Endothelial cell of umbilical vein (primary cell): ENCODE data around the gene PPY. TPM values are rescaled to one million over a fixed set of nuclear protein-coding genes. Genes with fewer than 3 reads are reported as not detected.

ENCODE experiments used
- BruUV-seq: library from RNA; stranded (reverse); fragments of 400-500 nt; replicated peaks from 2 replicates; lab custom pipeline; 2021; lab: Mats Ljungman, UMichigan
- CTCF ChIA-PET: fragments of 300-600, 350-600 bp; sonication (Branson Sonifier 250); formaldehyde crosslinking; loops from one replicate; lab custom pipeline; 2021; ENCODE audit warnings: antibody characterized with exemption, inconsistent platforms; lab: Charles Lee
- POLR2A ChIA-PET: fragments of 300-600, 350-600 bp; sonication (Branson Sonifier 250); formaldehyde crosslinking; loops from one replicate; lab custom pipeline; 2021; ENCODE audit warnings: antibody characterized with exemption, inconsistent platforms; lab: Charles Lee
- DNase-seq: peaks from one replicate; pipeline ENCODE4 v3.0.0-alpha.2; 2011; ENCODE audit warnings: low read depth, low spot score
- FAIRE-seq: peaks from 2 replicates; lab custom pipeline; 2011; peaks lifted over from hg19 to GRCh38; lab: Jason Lieb, UNC
- H2AFZ ChIP-seq: 2 replicates; pipeline ENCODE4 v1.6.0; 2012; ENCODE audit warnings: low read depth, low read length, control low read depth, inconsistent platforms
- H3K27ac ChIP-seq: 2 replicates; pipeline ENCODE4 v1.5.1; 2011; ENCODE audit warnings: low read depth, mild to moderate bottlenecking, control low read depth, low read length, moderate library complexity; ENCODE audit not compliant: insufficient read depth
- H3K27me3 ChIP-seq, 2 experiments: 2 replicates each; pipeline versions ENCODE4 v1.6.0 to v1.6.1; 2011; ENCODE audit warnings: low read length in 2 of 2, mixed read lengths in 1 of 2; ENCODE audit not compliant: control insufficient read depth in 2 of 2, insufficient read depth in 2 of 2
- H3K36me3 ChIP-seq, 2 experiments: 2 replicates in 1 of 2; 3 replicates in 1 of 2; pipeline ENCODE4 v1.5.1; 2011; ENCODE audit warnings: low read length in 2 of 2, mild to moderate bottlenecking in 1 of 2, moderate library complexity in 1 of 2; ENCODE audit not compliant: control insufficient read depth in 2 of 2, insufficient read depth in 2 of 2; ENCODE audit errors: extremely low read depth in 1 of 2
- H3K4me1 ChIP-seq: 3 replicates; pipeline ENCODE4 v1.5.1; 2011; ENCODE audit warnings: mild to moderate bottlenecking, low read length; ENCODE audit not compliant: control insufficient read depth, insufficient read depth; ENCODE audit errors: extremely low read depth
- H3K4me2 ChIP-seq: 2 replicates; pipeline ENCODE4 v1.6.1; 2011; ENCODE audit warnings: low read length, control low read depth, mixed read lengths; ENCODE audit not compliant: insufficient read depth
- H3K4me3 ChIP-seq, 3 experiments: fragments of 200-600 bp in 1 of 3; sonication (generic), shearing (Covaris generic) in 1 of 3; replicated peaks in 1 of 3; 2 replicates each; pipeline ENCODE4 v1.5.1; 2011 to 2016; ENCODE audit warnings: control low read depth in 3 of 3, low read length in 3 of 3, mild to moderate bottlenecking in 2 of 3, inconsistent platforms in 1 of 3, low read depth in 1 of 3, moderate library complexity in 1 of 3; ENCODE audit not compliant: insufficient read depth in 1 of 3
- H3K79me2 ChIP-seq: 2 replicates; pipeline ENCODE4 v1.6.0; 2012; ENCODE audit warnings: low read length, inconsistent platforms; ENCODE audit not compliant: control insufficient read depth, insufficient read depth
- H3K9ac ChIP-seq: replicated peaks from 2 replicates; pipeline ENCODE3; 2011; ENCODE audit warnings: low read length, control low read depth; ENCODE audit not compliant: insufficient read depth; ENCODE audit errors: extremely low read depth
- H3K9me1 ChIP-seq: replicated peaks from 3 replicates; pipeline ENCODE4 v1.6.0; 2011; ENCODE audit warnings: mild to moderate bottlenecking, low read length; ENCODE audit not compliant: control insufficient read depth, insufficient read depth; ENCODE audit errors: extremely low read depth
- H3K9me3 ChIP-seq: replicated peaks from 2 replicates; pipeline ENCODE4 v1.5.1; 2012; ENCODE audit warnings: low read length, inconsistent platforms; ENCODE audit not compliant: control insufficient read depth, insufficient read depth
- H4K20me1 ChIP-seq: replicated peaks from 2 replicates; pipeline ENCODE3; 2011; ENCODE audit warnings: mild to moderate bottlenecking, low read length; ENCODE audit not compliant: control insufficient read depth, insufficient read depth; ENCODE audit errors: extremely low read depth
- CTCF ChIP-seq, 2 donors: IDR thresholded peaks; 1 replicate in 1 of 2; 2 replicates in 1 of 2; pipeline ENCODE4 v1.5.1; 2011; ENCODE audit warnings: low read length in 2 of 2, mild to moderate bottlenecking in 2 of 2, moderate library complexity in 2 of 2, control low read depth in 1 of 2, inconsistent platforms in 1 of 2, low read depth in 1 of 2; ENCODE audit not compliant: insufficient read depth in 1 of 2; ENCODE audit errors: extremely low read depth in 1 of 2
- EZH2 ChIP-seq: IDR thresholded peaks from 2 replicates; pipeline ENCODE4 v1.6.1; 2012; ENCODE audit warnings: borderline replicate concordance, low read depth, mild to moderate bottlenecking, moderate library complexity, low read length, inconsistent platforms; ENCODE audit not compliant: severe bottlenecking
- FOS ChIP-seq: IDR thresholded peaks from 2 replicates; pipeline ENCODE4 v1.6.1; 2011; ENCODE audit warnings: mild to moderate bottlenecking, low read length, moderate library complexity, borderline replicate concordance; ENCODE audit not compliant: insufficient read depth
- GATA2 ChIP-seq: IDR thresholded peaks from 2 replicates; pipeline ENCODE4 v1.7.0; 2011; ENCODE audit warnings: low read depth, mild to moderate bottlenecking, moderate library complexity, mixed read lengths, low read length; ENCODE audit not compliant: insufficient read length, insufficient read depth
- JUN ChIP-seq: IDR thresholded peaks from 2 replicates; pipeline ENCODE4 v1.6.1; 2011; ENCODE audit warnings: borderline replicate concordance, low read depth; ENCODE audit not compliant: insufficient read length, insufficient read depth
- MAX ChIP-seq: IDR thresholded peaks from 2 replicates; pipeline ENCODE4 v1.6.1; 2011; ENCODE audit not compliant: insufficient read depth, insufficient read length
- MYC ChIP-seq: IDR thresholded peaks from one replicate; pipeline ENCODE4 v1.6.1; 2011; ENCODE audit warnings: mild to moderate bottlenecking, low read depth, low read length
- POLR2A ChIP-seq: IDR thresholded peaks from 2 replicates; pipeline ENCODE4 v1.6.1; 2012; ENCODE audit warnings: low read depth, mild to moderate bottlenecking, control low read depth, low read length
- POLR2AphosphoS5 ChIP-seq: IDR thresholded peaks from 2 replicates; pipeline ENCODE4 v1.6.1; 2012; ENCODE audit warnings: low read depth, mild to moderate bottlenecking, control low read depth, low read length, moderate library complexity; ENCODE audit not compliant: insufficient read depth
- dilution Hi-C: fragments of 300-500 bp; cut with MboI; formaldehyde crosslinking; loops from one replicate; pipeline ENCODE4 v1.15.0; 2019; ENCODE audit warnings: low sequenced_read_pairs; ENCODE audit not compliant: extremely low pct_ligation_motif_present
- intact Hi-C: fragments of 100-400 bp; cut with micrococcal nuclease; formaldehyde crosslinking; loops from one replicate; pipeline ENCODE4 v1.10.0; 2022
- polyA plus RNA-seq, 4 experiments: library from polyadenylated mRNA; depleted of rRNA in 3 of 4; stranded (reverse) in 3 of 4; unstranded in 1 of 4; fragments of >200 nt; gene quantifications; 2 replicates each; pipeline versions ENCODE4 v1.2.1 to v1.2.3, GENCODE V29; 2011 to 2012; ENCODE audit warnings: missing spikeins in 1 of 4
- total RNA-seq: library from RNA; stranded (reverse); gene quantifications from 2 replicates; pipeline ENCODE4 v1.2.3, GENCODE V29; 2021

PPY gene
- total and polyA plus RNA-seq, 2 donors (not counting 3 experiments of a cell fraction or from before 2014, with no cell fraction given) = not detected

GRCh38 chr17:43931062-43931571 lies 11.2 kb downstream of the PPY start:
- Histone ChIP-seq H3K9me3 (no peaks in the 10 kb centered on the region), H2AFZ (no peak overlapping the region), H4K20me1 (no peaks in the 10 kb centered on the region), H3K9ac (no peak overlapping the region), H3K27me3 (peaks cover 21 to 22% of the 10 kb centered on the region in 2 experiments), H3K36me3 (no peaks in the 10 kb centered on the region), H3K27ac (no peak overlapping the region), H3K9me1 (no peaks in the 10 kb centered on the region), H3K79me2 (no peaks in the 10 kb centered on the region), H3K4me3 (no peak overlapping the region), H3K4me1 (no peaks in the 10 kb centered on the region), H3K4me2 (no peak overlapping the region)
- DNase-seq (no peak), FAIRE-seq (no peak)
- dilution Hi-C loops (no loop called here), intact Hi-C loops (no loop called here)
- BruUV-seq = no TSS peak
- POLR2A ChIA-PET = no interaction called here
- CTCF ChIA-PET = interaction anchor here (2.2 kb wide), 2 partner anchors 13 to 21 kb away, joined by 7 to 10 read pairs; no protein-coding TSS in a partner anchor
- no peak for TF ChIP-seq POLR2A
- no peak for TF ChIP-seq JUN
- TF ChIP-seq EZH2 = no peak
- TF ChIP-seq POLR2AphosphoS5 = no peak
- TF ChIP-seq GATA2 = no peak
- no peak for TF ChIP-seq MAX
- no peak for TF ChIP-seq FOS
- no peak for TF ChIP-seq MYC
- no peak for TF ChIP-seq CTCF (IDR thresholded peaks at IDR 0.05; ENCODE audit: extremely low read depth in 1 of 2, insufficient read depth in 1 of 2, low read depth in 1 of 2, low read length in 2 of 2)
